Gastrocnemius medialis (tissue), 4 donors: ENCODE results near the gene WDFY4. TPM values are rescaled to one million over a fixed set of nuclear protein-coding genes. Genes with fewer than 3 reads are reported as not detected.

Source experiments
- ATAC-seq, 2 donors: fragments of 150-250 bp; one replicate each; pipeline ENCODE4 v1.9.1; 2016
- DNase-seq, 2 donors: peaks; one replicate each; pipeline ENCODE4 v3.0.0-alpha.2; 2019
- H3K27ac ChIP-seq, 4 donors: fragments of 200-600 bp; sonication (generic); 1 replicate in 1 of 4; 2 replicates in 3 of 4; pipeline ENCODE4 v1.5.1; 2016 to 2018; ENCODE audit warnings: mild to moderate bottlenecking in 2 of 4, moderate library complexity in 1 of 4
- H3K27me3 ChIP-seq, 3 donors: fragments of 200-600 bp; sonication (generic) in 2 of 3; 1 replicate in 1 of 3; 2 replicates in 2 of 3; pipeline versions ENCODE4 v1.5.1 to v1.6.0; 2016 to 2019; ENCODE audit warnings: mild to moderate bottlenecking in 1 of 3, moderate library complexity in 1 of 3
- H3K36me3 ChIP-seq, 2 donors: fragments of 200-600 bp; sonication (generic) in 1 of 2; one replicate each; pipeline ENCODE4 v1.5.1; 2017 to 2018
- H3K4me1 ChIP-seq, 2 donors: fragments of 200-600 bp; sonication (generic) in 1 of 2; one replicate each; pipeline ENCODE4 v1.5.1; 2016 to 2017; ENCODE audit warnings: mild to moderate bottlenecking in 2 of 2
- H3K4me3 ChIP-seq, 4 donors: fragments of 200-600 bp; sonication (generic) in 3 of 4; 1 replicate in 1 of 4; 2 replicates in 3 of 4; pipeline ENCODE4 v1.5.1; 2016 to 2019; ENCODE audit warnings: mild to moderate bottlenecking in 2 of 4
- H3K9me3 ChIP-seq, 3 donors: fragments of 200-600 bp; sonication (generic) in 2 of 3; 1 replicate in 1 of 3; 2 replicates in 2 of 3; pipeline ENCODE4 v1.5.1; 2016 to 2019
- POLR2A ChIP-seq, 2 donors: fragments of 450-650 bp; IDR thresholded peaks; one replicate each; pipeline ENCODE4 v1.6.1; 2017; ENCODE audit warnings: antibody characterized with exemption in 2 of 2, mild to moderate bottlenecking in 2 of 2, moderate library complexity in 2 of 2
- in situ Hi-C, 4 donors: fragments of 200-750 bp; cut with MboI; loops; one replicate each; pipeline versions ENCODE4 v1.15.0 to v1.8.0; 2017; ENCODE audit warnings: low sequenced_read_pairs in 4 of 4
- intact Hi-C: fragments of 100-400 bp; cut with DNase I; formaldehyde crosslinking; loops from one replicate; pipeline ENCODE4 v1.15.1; 2023; ENCODE audit warnings: low total_unique reads
- total RNA-seq, 4 donors: library from RNA; depleted of rRNA; stranded (reverse); fragments of >200 nt; gene quantifications; one replicate each; pipeline versions ENCODE4 v1.1.0 to v1.2.3, GENCODE V29; 2016
- TF ChIP-seq, protein P1 (sequence below), 5 experiments: fragments of 450-650 bp in 3 of 5; fragments of 200-600 bp in 2 of 5; sonication (generic) in 2 of 5; IDR thresholded peaks in 4 of 5; conservative IDR thresholded peaks in 1 of 5; 1 replicate in 4 of 5; 2 replicates in 1 of 5; pipeline ENCODE4 v1.5.1; 2016 to 2019; ENCODE audit warnings: antibody characterized with exemption in 5 of 5, mild to moderate bottlenecking in 3 of 5, moderate library complexity in 3 of 5

The WDFY4 gene
- total RNA-seq, 4 donors from 2014 or later: 0.29 to 0.94 (median 0.59) TPM

DNA sequence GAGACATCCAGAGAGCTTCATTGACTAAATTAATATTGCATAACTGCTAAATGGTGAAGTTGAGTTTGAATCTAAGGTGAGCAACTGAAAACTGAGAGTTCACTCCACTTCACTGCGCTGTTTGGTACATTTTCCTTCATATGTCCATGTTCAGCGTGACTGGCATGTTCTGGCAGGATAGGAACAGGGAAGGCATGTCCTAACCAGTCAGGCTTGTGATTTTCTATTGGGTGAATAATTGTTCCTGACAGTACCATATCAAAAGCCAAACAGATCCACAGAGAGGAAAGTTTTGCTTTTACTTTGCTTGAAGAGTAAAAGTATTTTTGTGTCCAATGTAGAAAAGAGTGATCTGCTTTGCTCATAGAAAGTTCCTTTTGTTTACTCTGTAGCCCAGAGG, 53.2 kb downstream of the WDFY4 start:
- Histone ChIP-seq H3K9me3 (no peaks in the 10 kb centered on the region), H3K27me3 (no peaks in the 10 kb centered on the region), H3K27ac (no peak overlapping the region), H3K4me3 (no peak overlapping the region), H3K36me3 (no peaks in the 10 kb centered on the region), H3K4me1 (no peaks in the 10 kb centered on the region)
- intact Hi-C loops: no loop called here
- ATAC-seq (no peak), DNase-seq (no peak)
- no peak for TF ChIP-seq POLR2A (IDR thresholded peaks at IDR 0.05)
- TF ChIP-seq, protein P1, sequence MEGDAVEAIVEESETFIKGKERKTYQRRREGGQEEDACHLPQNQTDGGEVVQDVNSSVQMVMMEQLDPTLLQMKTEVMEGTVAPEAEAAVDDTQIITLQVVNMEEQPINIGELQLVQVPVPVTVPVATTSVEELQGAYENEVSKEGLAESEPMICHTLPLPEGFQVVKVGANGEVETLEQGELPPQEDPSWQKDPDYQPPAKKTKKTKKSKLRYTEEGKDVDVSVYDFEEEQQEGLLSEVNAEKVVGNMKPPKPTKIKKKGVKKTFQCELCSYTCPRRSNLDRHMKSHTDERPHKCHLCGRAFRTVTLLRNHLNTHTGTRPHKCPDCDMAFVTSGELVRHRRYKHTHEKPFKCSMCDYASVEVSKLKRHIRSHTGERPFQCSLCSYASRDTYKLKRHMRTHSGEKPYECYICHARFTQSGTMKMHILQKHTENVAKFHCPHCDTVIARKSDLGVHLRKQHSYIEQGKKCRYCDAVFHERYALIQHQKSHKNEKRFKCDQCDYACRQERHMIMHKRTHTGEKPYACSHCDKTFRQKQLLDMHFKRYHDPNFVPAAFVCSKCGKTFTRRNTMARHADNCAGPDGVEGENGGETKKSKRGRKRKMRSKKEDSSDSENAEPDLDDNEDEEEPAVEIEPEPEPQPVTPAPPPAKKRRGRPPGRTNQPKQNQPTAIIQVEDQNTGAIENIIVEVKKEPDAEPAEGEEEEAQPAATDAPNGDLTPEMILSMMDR (IDR thresholded peaks at IDR 0.05 in 4 of 5, conservative IDR thresholded peaks at IDR 0.05 in 1 of 5): no peak
- in situ Hi-C loops: no loop called here

GRCh38 chr10:48739170-48739569, 54.5 kb downstream of the WDFY4 start:
- Histone ChIP-seq H3K27ac (no peak overlapping the region), H3K27me3 (no peaks in the 10 kb centered on the region), H3K4me1 (no peaks in the 10 kb centered on the region), H3K36me3 (no peaks in the 10 kb centered on the region), H3K4me3 (no peak overlapping the region), H3K9me3 (no peaks in the 10 kb centered on the region)
- no peak for TF ChIP-seq POLR2A (IDR thresholded peaks at IDR 0.05)
- TF ChIP-seq, protein P1 (IDR thresholded peaks at IDR 0.05 in 4 of 5, conservative IDR thresholded peaks at IDR 0.05 in 1 of 5): no peak
- intact Hi-C loops (no loop called here), in situ Hi-C loops (no loop called here)
- DNase-seq (no peak), ATAC-seq (no peak)

GRCh38 chr10:48740015-48740707, 55.5 kb downstream of the WDFY4 start:
- no peak for ATAC-seq
- H3K27me3 ChIP-seq: no peaks in the 10 kb centered on the region
- intact Hi-C loops: no loop called here
- no peaks in the 10 kb centered on the region for H3K36me3 ChIP-seq
- no peak for TF ChIP-seq POLR2A (IDR thresholded peaks at IDR 0.05)
- TF ChIP-seq, protein P1 (IDR thresholded peaks at IDR 0.05 in 4 of 5, conservative IDR thresholded peaks at IDR 0.05 in 1 of 5): no peak
- no peak for DNase-seq
- H3K4me3 ChIP-seq: no peak overlapping the region
- in situ Hi-C loops: no loop called here
- no peaks in the 10 kb centered on the region for H3K9me3 ChIP-seq
- no peak overlapping the region for H3K27ac ChIP-seq
- no peaks in the 10 kb centered on the region for H3K4me1 ChIP-seq

- no peaks in the 10 kb centered on the region for H3K27me3 ChIP-seq
- intact Hi-C loops (no loop called here), in situ Hi-C loops (no loop called here)
- H3K4me3 ChIP-seq: no peak overlapping the region
- TF ChIP-seq POLR2A (IDR thresholded peaks at IDR 0.05): no peak
- TF ChIP-seq, protein P1 (IDR thresholded peaks at IDR 0.05 in 4 of 5, conservative IDR thresholded peaks at IDR 0.05 in 1 of 5): no peak
- no peak overlapping the region for H3K27ac ChIP-seq
- DNase-seq (no peak), ATAC-seq (no peak)
- H3K36me3 ChIP-seq: no peaks in the 10 kb centered on the region
- H3K9me3 ChIP-seq: no peaks in the 10 kb centered on the region
- H3K4me1 ChIP-seq: no peaks in the 10 kb centered on the region
These were observed 56.3 kb downstream of the WDFY4 start for GRCh38 chr10:48740988-48741387.
